Limb (tissue), 2 donors: Measurements from ENCODE around the gene EPB41L4A.
"Not testable (repeated sequence)": the region's sequence is repeated elsewhere in the genome, so short reads cannot be mapped to it uniquely, and the experiment has no call there.

Source experiments
- DNase-seq, 2 donors: peaks; one replicate each; pipeline ENCODE4 v3.0.0-alpha.2; 2016; ENCODE audit errors: extremely low spot score in 2 of 2

EPB41L4A gene

DNA sequence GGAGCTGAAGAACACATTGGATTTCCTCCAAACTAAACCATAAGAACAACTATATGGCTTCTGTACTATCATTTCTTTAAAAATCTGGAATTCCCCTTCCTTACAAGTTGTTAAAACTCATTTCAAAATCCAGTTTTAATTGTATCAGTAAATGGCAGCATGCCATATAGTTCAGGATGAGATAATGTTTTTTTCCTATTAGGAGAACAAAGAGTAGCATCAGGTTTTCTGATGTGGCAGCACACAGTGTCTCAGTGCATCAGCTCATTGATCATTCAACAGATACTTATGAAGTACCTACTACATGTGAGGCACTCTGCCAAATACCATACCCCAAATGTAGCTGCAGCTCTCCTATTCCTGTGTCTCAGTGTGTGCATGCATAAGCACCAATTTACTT, 161.1 kb downstream of the EPB41L4A start:
- no peak for DNase-seq

GRCh38 chr5:112257005-112257404, 162.1 kb downstream of the EPB41L4A start:
- DNase-seq: no peak

- no peak for DNase-seq
Observed at GRCh38 chr5:112254303-112254702, 164.8 kb downstream of the EPB41L4A start.

DNA sequence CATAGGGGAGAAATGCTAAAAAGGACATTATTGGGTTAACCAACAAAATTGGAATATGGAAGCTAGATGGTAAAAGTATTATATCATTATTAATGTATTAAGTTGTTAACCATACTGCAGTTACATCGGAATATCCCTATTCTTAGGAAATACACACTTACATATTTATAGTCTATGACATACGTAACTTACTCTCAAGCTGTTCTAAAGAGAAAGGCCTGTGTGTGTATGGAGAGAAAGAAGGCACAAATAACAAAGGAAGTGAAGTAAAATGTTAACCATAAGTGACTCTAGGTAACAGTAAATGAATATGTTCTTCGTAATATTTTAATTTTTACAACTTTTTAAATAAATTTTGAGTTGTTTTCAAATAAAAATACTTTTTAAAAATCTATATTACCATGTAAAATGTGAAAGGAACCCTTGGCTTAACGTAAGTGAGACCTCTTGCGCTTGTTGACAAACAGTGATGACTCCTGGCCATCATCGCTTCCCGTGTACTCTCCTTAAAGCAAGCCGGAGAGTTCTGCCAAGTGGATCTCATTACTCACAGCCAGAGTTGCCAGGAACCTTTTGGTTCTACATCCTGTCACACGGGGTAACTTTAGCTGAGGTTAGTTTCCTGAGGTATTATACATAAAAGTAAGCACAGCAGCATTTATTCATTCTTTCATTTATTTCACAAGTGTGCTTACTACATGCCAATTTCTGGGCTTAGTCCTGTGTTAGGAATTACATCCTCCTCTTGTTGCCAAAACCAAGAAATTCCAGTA, 165.4 kb downstream of the EPB41L4A start:
- DNase-seq: peak in 1 of 2 donors; percentile 50

- no peak for DNase-seq
Observed at GRCh38 chr5:112250551-112250950, 168.5 kb downstream of the EPB41L4A start.

GRCh38 chr5:112248623-112249022, 170.5 kb downstream of the EPB41L4A start:
- no peak for DNase-seq

DNA sequence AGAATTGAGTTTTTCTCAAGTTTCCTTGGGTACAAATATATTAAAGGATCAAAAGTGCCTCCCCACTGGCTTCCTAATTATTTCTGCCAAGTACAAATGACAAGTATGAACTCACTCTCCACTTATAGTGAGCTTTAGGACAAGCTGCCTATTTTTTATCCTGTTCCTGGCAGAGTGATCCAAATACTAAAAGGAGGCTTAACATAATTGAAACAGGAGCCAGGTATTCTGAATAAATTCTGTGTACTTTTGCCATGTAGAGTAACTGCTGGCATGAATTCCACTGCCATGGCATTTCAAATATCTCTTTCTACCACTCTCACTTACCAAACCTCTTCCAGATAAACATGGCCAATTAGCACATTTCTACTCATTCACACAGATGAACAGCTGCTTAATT, 171.1 kb downstream of the EPB41L4A start:
- no peak for DNase-seq

DNA sequence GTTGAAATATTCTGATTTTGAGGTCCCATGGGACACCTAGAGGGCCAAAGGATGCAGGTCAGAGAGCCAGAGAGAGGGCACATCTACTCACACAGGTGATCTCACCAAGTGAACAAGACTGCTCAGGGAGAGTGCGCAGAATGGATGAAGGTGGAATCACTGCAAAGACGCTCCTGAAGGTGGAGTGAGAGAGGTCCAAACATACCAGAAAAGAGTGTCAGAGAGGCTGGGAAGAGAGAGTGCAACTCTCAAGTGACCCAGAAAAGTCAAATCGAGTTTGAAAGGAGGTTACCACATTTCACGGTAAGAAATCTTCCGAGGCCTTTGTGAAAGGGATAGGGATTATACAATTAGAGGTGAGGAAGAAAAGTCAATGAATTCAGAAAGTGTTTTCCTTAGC, 173.4 kb downstream of the EPB41L4A start:
- DNase-seq: no peak

DNA sequence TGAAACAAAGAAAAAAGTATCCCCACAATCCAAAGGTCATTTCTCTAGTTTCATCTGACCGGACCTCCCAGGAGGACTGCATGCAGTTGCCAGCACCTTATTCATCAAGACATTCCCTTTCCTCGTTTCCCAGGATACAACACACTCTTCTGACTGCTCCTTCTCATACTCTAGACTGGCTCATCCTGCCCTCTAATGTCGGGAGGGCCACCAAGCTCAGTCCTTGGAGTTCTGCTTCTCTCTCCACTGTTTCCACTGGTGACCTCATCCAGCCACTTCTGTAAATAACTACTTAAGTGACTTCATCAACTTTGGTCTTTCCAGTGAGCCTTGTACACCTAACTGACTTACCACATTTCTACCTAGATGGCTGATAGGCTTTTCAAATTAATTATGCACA, 179.1 kb downstream of the EPB41L4A start:
- no peak for DNase-seq

GRCh38 chr5:112238473-112238872, 180.6 kb downstream of the EPB41L4A start:
- DNase-seq: no peak

DNA sequence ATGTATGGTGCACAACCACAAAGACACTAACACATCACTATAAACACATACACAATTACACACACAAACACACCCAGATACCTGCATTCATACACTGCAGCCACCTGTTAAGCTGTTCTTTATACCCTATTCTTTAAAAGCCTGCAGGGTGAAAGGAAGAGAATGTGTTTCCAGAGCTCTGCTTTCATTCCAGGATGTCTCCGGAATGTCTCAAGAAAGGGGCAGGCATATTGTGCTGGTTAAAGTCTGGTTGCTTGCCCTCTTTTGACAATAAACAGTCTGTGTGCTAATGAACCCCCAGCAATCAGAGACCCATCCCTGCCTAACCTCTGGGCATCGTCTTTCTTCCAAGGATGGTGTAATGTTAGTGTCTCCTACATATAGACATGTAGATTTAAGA, 181.6 kb downstream of the EPB41L4A start:
- no peak for DNase-seq

- no peak for DNase-seq
Observed at GRCh38 chr5:112234000-112234399, 185.1 kb downstream of the EPB41L4A start.

- DNase-seq: no peak
Observed at GRCh38 chr5:112232667-112233066, 186.4 kb downstream of the EPB41L4A start.

- no peak for DNase-seq
Observed at GRCh38 chr5:112230606-112231005, 188.5 kb downstream of the EPB41L4A start.

DNA sequence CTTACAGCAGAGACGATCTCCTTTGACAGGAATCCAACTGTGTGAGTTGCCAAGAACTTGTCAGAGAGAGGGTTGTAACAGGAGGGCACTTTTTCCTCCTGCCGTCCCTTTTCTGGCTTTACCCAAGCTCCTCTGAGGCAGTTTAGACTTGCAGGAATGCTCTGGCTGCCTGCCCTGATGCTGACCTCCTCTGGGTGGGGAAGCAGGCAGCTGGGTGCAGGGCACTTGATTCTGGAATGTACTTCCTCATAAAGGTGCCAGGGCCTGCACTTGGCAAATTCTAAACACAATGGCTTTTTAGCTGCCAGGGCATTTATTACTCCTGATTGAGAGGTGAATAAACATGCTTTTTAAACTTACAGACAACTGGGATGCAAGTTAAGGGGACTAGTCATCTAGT, 190.4 kb downstream of the EPB41L4A start:
- peak; percentile 21 to 50 for DNase-seq

DNA sequence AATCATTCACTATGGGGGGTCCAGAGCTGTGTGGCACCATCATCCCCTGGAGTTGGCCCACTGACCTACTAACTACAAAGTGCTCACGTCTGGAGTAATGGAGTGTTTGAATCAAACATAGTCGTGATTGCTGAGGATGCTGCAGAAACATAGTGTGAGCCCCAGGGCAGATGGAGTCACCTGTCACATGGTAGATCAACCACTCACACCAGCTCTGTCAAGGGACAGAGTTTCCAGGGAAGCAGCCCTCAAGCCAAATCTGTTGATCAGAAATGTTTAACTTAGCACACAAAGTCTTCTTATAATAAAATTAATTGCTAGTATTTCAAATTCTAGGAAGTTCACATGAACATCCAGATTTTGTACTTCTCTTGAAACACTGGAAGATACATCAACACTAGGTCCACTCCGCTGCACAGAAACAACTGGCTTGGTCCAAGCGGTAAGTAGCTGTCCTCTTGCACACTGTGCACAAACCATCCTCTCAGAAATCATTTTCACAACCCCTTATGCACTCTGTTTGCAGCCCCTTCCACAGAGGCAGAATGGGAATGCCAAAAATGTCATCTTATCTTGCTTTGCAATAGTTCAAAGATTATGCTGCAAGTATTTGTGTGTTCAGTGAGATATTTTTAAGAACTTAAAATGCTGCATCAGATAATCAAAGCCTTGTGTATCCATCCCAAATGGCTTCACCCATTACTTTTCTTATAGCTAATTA, 191.0 kb downstream of the EPB41L4A start:
- no peak for DNase-seq

DNA sequence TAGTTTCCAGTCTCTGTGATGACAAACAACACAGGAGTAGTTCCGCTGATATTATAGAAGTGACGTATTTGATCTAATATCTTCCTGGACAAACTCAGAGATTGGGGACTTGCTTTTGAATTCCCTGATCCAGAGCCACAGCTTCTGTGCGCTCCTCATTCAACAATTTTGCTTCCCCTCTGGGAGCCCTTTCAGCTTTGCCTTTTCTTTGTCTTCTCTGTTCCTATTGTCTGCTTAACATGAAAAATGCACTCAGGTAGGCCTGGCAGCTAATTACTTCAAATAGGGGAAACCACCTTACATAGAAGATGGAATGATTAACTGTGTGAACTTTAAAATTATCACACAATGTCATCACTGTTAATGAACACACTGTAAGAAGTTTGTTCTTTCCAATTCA, 192.9 kb downstream of the EPB41L4A start:
- DNase-seq: no peak

DNA sequence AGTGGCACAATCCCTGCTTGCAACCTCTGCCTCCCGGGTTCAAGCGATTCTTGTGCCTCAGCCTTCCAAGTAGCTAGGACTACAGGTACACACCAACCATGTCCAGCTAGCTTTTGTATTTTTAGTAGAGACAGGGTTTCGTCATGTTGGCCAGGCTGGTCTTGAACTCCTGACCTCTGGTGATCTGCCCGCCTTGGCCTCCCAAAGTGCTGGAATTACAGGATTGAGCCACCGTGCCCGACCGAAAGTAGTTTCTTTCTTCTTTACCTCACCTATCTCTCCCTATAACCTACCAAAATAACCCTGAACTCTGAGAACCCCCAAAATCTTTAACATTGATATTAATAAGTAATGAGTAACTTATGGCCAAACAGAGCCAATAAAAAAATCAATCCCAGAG, 196.1 kb downstream of the EPB41L4A start:
- not testable (repeated sequence) for DNase-seq

DNA sequence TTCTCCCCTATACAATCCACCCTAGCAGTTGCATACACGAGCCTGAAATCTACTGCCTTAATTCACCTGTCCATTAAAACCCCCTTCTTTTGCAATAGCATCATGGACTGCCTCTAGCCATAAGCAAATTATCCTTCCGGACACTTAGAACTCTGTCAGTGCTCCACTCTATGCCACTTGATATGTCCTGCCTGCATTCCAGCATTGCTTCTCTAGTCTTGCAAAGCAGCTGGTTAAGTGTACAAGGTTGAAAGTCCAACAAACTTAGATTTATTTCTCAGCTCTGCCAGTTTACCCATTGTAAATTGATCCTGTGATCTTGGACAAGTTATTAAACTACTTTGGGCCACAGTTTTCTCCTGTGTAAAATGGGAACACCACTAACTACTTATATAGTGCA, 197.9 kb downstream of the EPB41L4A start:
- DNase-seq: no peak

- no peak for DNase-seq
Observed at GRCh38 chr5:112219000-112219399, 200.1 kb downstream of the EPB41L4A start.

- DNase-seq: no peak
Observed at GRCh38 chr5:112217843-112218579, 201.1 kb downstream of the EPB41L4A start.

DNA sequence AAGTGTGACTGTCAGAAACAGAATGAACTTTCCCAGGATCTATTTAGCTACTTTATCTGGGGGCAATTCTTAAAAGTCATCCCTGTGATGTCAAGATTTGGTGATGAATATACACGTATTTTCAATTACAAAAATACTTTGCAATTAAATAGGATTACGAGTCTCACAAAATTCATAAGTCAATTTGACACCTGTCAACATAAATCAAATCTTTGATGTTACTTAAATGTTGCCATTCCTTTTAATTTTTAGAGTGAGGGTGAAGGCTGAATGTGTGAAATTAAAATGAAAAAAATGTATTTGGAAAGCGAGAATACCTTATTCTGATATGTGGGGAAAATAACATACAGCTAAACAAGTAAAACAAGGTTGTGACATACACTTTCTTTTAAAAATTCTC, 202.9 kb downstream of the EPB41L4A start:
- no peak for DNase-seq
